Stimulated activated CD4-positive, alpha-beta T cell treated with anti-CD3 and anti-CD28 coated beads, Interleukin-15, amount 100 ng/mL, for 24 hours (primary cell): ENCODE measurements around the gene PERCC1.
"Not testable (repeated sequence)": the region's sequence is repeated elsewhere in the genome, so short reads cannot be mapped to it uniquely, and the experiment has no call there.

ENCODE experiments used
- DNase-seq: peaks from one replicate; pipeline ENCODE4 v3.0.0-alpha.2; 2020

PERCC1 gene

GRCh38 chr16:1435921-1436697 is 5.2 kb downstream of the PERCC1 start:
- no peak for DNase-seq

GRCh38 chr16:1436731-1437355 is 6.0 kb downstream of the PERCC1 start:
- DNase-seq: no peak

- no peak for DNase-seq
These were observed 6.7 kb downstream of the PERCC1 start for GRCh38 chr16:1437606-1438005.

DNA sequence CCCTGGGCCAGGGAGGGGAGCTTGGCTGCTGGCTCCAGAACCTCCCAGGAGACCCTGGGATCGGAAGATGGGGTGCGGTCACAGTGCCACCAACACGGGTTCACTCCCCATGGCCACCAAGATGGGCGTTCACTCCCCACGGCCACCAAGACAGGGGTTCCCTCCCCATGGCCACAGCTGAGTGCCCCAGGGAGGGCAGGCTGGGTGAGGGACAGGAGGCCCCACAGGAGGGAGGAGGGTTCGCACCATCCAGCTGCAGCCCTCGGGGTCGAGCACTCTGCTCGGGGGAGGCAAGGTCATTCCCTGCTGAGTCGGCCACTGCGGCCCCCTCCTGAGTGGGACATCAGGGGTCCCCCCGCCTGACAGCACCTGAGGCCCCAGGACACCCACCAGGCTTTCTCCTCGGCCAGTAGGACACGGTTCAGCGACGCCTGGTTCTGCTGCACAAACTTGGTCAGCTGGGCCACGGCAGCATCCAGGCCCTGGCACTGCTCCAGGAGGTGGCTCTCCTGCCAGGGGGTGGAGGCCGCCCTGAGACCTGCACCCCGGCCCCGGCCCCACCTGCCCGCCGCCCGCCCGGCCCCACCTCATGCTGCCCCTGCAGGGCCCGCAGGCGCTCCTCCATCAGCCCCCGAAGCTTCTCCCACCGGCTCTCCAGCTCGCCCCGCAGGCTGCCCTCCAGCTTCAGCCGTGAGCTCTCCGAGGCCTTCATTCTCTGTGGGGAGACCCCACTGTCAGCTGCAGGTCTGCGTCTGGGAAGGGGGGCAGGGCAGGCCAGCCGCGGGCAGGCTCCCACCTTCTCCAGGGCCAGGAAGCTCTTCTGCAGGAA is 7.6 kb downstream of the PERCC1 start:
- DNase-seq: no peak

DNA sequence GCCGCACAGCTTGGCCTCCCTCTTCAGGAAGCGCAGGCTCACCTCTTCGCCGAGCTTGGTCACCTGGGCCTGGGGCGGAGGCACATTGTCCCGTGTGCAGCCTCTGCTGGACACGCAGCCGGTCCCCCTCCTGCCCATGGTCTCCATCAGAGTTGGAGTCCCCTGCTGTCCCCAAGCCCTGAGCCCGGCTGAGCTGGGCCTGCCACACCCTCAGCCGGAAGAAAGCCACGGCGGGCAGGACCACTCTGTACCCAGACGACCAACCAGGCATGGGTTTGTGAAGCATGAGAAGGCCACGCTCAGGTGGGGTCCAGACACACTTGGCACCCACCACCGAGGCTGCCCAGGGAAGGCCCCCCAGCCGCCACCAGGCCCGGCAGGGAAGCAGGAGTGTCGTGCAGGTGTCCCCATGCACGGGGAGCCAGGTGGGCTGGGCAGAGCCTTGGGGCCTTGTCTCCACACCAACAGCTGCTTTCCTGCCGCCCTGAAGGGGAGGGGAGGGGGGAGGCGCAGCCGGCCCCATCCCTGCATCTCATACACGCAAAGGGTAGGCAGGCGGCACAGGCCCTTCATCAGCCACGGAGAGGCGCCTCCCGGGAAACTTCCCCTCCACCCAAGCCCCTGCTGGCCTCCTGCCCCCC is 8.3 kb downstream of the PERCC1 start:
- DNase-seq: no peak

DNA sequence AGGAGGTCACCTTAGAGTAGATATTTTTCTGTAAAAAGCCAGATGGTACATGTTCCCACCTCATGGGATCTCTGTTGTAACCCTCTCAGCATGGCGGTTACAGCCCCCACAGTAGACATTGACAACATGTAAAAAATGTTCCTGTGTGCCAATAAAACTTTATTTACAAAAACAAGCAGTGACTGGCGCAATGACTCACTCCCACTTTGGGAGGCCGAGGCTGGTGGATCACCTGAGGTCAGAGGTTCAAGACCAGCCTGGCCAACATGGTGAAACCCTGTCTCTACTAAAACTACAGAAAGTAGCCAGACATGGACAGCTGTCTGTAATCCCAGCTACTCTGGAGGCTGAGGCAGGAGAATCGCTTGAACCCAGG is 8.8 kb downstream of the PERCC1 start:
- not testable (repeated sequence) for DNase-seq

DNA sequence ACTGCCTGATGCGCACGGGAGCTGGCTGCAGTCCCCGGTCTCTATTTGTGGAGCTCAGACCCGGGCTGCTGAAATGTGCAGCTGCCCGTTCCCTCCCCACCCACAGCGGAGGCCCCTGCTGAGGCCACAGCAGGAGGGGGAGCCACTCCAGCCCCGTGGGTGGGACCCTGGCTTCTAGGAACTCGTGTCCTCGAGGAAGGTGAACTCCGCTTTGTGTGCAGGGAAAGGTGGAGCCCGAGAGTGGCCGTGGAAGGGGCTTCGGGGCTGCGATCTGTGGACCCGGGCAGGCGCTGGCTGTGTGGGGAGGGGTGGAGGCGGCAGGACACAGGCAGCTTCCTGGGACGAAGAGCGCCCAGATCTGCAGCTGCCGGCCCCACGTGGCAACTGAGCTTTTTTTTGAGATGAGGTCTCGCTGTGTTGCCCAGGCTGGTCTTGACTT is 10.5 kb downstream of the PERCC1 start:
- no peak for DNase-seq

DNA sequence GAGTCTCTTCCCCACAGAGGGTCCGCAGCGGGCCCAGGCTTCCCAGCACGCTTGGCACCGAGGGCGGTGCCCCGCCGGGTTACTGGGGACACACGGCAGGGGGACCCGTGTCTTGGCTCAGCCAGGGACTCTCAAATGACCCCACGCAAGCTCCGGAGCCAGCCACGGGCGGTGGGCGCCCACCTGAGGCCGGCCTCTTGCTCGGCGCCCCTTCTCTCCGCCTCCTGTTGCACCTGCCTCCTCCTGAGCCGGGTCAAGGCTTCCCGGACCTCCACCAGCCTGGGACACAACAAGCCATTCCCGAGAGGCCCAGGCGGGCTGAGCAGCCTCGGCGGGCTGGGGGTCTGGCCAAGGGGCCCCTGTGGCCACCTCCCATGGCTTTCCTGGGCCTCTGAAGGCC is 11.8 kb downstream of the PERCC1 start:
- no peak for DNase-seq

DNA sequence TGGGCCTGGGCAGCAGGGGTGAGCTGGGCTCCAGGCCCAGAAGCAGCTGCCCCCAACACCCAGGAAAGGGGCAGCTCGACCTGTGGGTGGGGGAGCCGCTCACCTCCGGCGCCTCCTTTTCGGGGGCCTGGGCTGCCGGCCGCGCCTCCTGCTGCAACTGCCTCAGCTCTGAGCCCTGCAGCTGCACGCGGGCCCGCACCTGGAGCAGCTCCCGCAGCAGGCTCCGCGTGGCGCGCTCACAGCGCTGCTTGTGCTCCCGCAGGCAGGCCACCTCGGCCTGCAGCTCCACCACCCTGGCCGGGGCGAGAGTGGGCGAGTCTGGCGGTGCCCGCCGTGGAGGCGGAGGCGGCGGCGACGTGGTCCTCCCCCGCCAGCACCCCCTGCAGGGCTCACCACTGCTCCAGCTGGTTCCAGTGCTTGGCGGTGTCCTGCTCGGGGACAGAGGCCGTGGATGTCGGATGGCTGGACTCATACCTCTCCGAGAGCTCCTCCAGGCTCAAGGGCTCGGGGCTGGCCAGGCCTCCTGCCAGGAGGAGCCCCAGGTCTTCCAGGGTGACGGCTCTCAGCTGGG is 12.6 kb downstream of the PERCC1 start:
- no peak for DNase-seq

GRCh38 chr16:1443980-1444729 is 13.3 kb downstream of the PERCC1 start, which contains the start of gene CCDC154:
CCDC154 (minus strand) TSS chr16:1444556; CDS start chr16:1444322, 234 bp downstream.
- no peak for DNase-seq

GRCh38 chr16:1444730-1445517 is 14.0 kb downstream of the PERCC1 start:
- DNase-seq: no peak

- DNase-seq: no peak
These were observed 14.8 kb downstream of the PERCC1 start for GRCh38 chr16:1445518-1446203.

DNA sequence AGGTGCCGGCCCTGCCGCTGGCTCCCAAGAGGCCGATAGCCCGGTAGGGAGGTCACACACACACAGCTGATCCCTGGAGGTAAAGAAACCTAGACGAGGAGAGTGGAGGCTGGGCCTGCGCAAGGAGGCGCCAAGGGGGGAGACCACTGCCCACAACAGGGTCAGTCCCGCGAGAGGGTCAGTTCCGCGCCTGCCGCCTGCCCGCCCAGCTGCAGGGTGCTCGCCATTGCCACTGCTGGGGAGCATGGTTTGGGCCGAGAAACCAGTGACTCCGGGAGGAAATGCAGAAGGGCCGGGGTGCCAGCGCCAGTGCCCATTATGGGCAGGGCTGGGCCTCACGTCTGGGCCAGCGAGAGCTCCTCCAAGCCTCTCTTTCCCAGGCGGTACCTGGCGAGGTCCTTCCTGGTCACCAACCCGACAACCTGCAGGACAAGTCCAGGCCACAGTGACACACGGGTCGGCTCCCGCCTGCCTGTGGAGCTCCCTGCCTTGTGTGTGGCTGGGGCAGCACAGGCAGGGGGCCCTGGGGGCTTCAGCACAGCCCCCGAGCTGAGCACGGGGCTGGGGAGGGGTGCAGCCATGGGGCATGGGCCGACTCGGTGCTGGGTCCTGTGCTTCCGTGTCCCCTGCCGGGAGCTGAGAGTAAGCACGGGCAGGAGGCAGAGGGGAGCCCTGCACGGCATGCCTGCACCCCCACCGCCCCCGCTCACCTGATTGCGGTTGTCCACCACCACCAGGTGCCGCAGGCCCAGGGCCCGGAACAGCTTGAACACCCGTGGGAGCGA is 15.6 kb downstream of the PERCC1 start:
- no peak for DNase-seq

- DNase-seq: no peak
These were observed 17.1 kb downstream of the PERCC1 start for GRCh38 chr16:1447965-1448364.

GRCh38 chr16:1448536-1449116 is 17.7 kb downstream of the PERCC1 start:
- no peak for DNase-seq

- no peak for DNase-seq
These were observed 18.4 kb downstream of the PERCC1 start for GRCh38 chr16:1449201-1449788.

GRCh38 chr16:1450218-1450617 is 19.3 kb downstream of the PERCC1 start:
- no peak for DNase-seq

DNA sequence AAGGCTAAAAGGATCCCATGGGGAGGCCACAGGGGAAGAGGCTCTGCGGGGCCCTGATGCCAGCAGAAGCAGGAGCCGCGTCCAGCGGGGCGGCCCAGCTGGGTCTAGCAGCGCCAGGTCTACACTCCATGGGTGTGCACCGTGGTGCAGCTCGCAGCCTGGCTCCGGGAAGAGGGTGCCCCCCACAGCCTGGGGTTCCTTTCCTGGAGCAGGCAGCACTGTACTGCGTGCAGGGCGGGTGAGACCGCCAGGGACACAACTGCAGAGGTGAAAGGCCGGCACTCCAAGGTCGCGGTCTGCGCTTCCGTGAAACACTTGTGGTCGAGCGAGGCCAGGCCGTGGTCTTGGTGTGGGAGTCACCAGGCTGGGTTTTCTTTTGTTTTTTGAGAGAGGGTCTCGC is 20.0 kb downstream of the PERCC1 start:
- DNase-seq: no peak
